NCI-H748 (cell line): Measurements from ENCODE around the gene KRTAP26-1.

ENCODE experiments used
- DNase-seq: peaks from one replicate; lab custom pipeline; 2025; ENCODE audit not compliant: unreplicated experiment; lab: John Stamatoyannopoulos, UW

Gene KRTAP26-1, protein sequence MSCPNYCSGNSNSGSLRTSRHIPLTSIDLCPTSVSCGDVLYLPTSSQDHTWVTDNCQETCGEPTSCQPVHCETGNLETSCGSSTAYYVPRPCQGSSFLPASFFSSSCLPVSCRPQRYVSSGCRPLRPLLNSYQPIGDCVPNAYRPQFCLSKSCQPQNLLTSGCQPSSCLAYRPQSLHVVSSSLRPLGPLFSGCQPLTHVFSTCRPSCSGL

DNA sequence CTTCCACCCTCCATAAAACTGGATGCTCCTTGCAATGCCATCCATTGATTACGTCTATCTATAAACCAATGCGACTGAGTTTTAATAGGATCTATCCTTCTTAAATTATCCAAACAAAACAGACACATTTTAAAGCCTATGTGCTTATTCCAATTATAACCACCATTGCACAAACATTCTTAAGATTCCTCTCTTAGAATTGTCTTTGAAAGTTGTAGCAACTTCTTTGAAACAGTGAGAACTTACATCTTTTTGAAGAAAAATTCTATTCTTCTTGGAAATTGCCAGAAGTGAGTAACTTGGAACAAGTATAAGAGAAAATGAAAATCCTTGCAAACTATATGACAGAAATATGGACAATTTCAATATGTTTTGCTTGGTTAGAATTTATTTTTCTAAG lies at the start of gene KRTAP26-1:
TSS of gene KRTAP26-1 (minus strand) at position 101 of the 400 bp plus-strand sequence. CDS start 280 bp downstream, outside the sequence.
- DNase-seq, result no peak

DNA sequence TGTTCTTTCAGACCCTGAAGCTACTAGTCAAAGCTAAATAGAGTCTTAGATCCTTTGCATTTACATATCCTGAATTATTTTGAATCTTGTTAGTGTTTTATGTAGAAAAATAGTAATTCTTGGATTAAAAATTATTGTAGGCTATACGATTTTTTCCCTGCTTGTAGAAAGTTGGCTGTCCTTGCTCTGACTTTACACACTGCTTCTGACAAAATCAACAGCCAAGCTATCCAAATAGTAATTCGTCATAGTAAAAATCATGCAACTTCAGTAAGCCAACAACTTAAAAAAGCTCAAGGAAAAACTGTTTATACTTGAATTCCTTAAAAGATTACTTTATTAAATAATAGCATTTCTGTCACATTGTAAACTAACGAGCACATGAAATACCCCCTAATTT lies 35.8 kb upstream of the KRTAP26-1 start:
- no peak for DNase-seq

DNA sequence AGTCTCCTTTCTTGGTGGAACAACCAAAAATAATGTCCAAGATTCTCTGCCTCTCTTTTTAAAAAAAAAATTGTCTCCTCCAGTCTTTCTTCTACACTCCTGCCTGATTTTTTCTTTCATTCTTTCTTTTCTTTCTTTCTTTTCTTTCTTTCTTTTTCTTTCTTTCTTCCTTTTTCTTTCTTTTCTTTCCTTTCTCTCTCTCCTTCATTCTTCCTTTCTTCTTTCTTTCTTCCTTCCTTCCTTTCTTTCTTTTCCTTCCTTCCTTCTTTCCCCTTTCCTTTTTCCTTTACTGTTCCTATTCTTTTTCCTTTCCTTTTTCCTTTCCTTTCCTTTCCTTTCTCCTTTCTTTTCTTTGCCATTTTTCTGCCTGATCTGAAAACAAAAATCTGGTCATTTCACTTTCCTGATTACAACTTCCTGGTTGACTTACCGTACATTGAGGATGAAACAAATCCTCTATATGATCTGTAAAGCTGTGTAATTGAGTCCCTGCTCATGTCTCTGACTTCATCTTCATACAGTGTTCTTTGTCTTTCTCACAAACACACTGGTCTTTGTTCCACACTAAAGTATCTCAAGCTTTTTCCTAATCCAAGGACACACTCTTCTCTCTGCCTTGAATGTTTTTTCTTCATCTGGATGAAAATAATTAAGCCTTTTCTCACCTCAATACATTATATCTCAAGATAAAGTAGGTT lies 34.3 kb upstream of the KRTAP26-1 start:
- no peak for DNase-seq

DNA sequence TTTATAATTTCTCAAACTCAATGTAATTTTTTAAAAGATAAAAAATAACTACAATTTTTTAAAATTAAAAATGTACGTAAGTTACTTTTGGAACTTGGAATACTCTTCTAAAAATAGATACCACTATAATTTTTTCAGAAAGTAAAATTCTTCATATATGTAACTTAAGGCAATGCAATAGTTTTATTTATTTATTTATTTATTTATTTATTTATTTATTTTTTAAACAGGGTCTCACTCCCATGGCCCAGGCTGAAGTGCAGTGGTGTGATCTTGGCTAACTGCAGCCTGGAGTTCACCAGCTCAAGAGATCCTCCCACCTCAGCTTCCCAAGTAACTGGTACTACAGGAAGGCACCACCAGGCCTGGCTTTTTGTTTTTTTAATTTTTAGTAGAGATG lies 31.4 kb upstream of the KRTAP26-1 start:
- DNase-seq, result no peak

DNA sequence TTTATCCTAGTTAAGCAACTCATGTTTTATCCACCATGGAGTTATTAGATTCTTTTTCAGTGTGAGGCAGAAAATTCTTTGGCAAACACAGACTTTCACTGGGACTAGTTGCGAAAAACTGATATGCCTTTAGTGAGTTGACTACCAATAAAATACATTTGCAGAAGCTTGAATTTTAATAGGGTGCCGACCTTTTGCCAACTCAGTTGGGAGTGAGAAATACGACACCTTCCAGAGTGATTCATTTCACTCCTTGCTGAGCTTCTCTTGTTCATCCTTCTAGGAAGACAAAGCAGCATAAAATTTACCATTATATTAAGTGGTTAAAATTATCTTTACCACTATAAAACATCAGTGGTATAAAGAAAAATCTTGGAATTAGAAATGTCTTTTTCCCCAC lies 29.5 kb upstream of the KRTAP26-1 start:
- no peak for DNase-seq

DNA sequence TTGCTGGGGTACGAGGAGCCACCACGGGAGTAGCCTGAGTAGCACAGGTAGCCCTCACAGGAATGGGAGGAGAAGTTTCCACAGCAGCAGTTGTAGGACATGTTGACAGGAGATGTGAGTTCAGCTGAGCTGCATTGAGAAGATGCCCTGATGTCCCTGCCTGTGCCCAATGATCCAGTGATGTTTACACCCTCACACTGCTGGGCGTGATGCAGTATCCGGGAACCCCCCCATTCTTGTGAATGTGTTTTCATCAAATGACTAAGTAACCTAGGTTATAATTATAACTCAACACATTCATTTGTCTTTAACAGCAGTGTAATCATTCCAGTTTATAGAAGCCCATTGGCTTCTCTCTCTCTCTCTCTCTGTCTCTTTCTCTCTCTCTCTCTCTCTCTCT lies 28.4 kb upstream of the KRTAP26-1 start, which contains the start of gene KRTAP23-1:
TSS of gene KRTAP23-1 (minus strand) at position 101 of the 400 bp plus-strand sequence. CDS start at position 101, 0 bp downstream.
- DNase-seq, result no peak

DNA sequence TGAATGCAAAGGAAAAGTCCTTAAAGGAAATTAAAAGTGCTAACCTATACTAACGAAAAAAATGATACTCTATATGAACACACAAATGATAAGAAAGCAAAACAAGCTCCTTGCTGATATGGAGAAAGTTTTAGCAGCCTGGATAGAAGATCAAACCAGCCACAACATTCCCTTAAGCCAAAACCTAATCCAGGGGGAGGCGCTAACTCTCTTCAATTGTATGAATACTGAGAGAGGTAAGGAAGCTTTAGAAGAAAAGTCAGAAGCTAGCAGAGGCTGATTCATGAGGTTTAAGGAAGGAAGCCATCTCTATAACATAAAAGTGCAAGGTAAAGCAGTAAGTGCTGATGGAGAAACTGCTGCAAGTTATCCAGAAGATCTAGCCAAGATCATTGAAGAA lies 24.9 kb upstream of the KRTAP26-1 start:
- DNase-seq, result no peak

DNA sequence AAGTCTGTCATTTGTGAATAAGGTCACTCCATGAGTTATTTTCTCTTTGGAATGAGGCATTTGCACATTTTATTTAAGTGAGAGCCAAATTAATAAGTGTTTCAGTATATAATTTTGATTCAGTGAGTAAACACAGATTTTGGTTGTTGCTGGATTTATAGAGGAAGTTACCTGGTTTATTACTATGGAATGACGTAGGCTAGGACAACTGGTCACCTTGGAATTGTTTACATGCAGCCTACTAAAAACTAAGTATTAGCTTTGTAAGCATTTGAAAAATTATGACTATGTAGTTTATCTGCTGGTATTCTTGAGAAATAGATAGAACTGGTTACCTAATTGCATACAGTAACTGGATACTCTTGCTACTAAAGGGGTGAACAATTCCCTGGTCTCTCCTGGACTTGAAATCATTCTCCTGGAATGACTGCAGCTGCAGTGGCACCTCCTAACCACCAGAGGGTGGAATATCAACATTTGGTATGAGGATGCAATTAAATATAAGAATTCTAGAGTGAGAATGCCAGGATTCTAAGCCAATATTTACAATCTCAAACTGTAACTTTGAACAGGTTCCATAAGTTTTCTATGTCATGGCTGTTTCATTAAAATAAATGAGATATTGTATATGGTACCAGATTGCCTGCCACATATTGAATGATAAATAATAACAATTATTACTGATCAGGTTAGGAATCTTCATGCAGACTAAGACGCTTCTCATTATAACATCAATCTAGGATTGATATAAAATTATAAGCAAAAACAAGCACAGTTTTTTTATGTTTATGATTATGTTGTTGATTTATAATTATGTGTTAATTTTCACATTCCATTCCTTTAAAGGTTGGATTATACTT lies 20.8 kb upstream of the KRTAP26-1 start:
- peak; percentile 11 for DNase-seq

DNA sequence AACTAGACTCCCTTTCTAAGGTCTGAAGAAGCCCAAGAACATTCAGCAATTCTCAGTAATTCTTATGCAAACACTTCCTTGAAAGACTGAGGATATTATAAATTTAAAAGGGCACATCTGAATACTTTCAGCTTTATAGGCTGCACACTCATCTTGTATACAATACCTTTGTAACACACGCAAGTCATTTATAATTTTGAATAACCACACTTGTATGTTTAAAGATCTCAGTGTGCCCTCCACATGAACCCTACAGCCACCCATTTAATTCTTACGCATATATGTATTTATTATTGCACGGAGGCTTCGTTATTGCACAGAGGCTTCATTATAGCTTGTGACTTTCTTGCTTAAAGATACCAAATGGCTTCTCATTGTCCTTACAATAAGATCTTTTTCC lies 18.6 kb upstream of the KRTAP26-1 start:
- DNase-seq, result no peak

DNA sequence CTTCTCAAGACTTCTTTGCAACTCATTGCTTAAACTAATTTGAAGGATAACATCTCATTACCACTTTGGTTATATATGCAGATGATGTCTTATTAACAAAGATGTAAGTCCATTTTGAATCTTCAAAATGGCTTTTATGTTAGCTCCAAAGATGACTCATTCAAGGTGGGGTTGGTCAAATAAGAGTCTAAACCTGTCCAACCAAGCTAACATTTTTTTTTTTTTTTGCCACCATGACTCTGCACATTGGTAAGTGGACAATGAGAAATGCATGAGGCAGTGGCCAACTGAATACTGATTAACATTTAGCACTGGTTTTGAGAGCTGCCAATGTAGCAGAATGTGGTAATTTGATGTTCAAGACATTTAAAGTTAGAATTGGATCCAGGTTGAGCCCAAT lies 17.7 kb upstream of the KRTAP26-1 start:
- no peak for DNase-seq

DNA sequence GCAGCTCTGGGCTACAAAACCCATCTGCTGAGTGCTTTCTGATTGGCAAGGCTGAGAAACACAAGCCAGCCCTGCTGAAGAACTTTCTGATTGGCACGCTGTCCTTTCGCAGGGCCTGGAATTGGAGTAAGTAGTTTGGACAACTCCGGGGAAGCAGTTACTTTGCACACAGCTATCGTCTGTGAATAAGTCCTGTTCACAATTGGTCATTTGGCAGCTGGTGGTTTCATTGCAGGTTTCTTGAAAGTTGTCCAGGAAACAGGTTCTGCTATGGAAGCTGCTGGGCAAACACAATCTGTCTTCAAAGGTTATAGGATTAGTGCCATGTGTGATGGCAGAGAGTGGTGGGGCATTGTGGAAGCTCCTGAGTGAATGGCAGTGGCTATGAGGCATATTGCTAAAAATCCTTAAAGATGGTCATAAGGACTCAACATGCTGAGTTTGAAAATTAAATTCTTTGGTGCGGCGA lies 17.2 kb upstream of the KRTAP26-1 start, which contains the start of gene KRTAP27-1:
TSS of gene KRTAP27-1 (minus strand) at position 419 of the 469 bp plus-strand sequence. CDS start at position 393, 26 bp downstream.
- no peak for DNase-seq

DNA sequence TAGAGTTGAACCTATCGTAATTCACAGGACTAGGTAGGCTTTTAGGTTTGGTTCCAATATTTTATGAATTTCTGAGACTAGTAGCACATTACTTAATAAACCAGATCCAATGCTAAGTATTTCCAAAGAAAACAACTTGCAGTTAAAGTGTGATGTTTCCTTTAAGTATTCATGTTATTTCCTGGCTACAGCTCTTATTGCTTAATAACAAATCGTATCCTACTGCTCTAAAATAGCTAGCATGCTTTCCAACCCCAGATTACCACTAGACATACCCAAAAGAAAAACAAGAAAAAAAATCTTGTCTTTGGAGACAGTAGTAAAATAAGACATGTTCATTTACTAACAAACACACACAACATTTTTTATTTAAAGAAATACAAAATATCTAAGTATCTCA lies 16.5 kb upstream of the KRTAP26-1 start:
- no peak for DNase-seq

DNA sequence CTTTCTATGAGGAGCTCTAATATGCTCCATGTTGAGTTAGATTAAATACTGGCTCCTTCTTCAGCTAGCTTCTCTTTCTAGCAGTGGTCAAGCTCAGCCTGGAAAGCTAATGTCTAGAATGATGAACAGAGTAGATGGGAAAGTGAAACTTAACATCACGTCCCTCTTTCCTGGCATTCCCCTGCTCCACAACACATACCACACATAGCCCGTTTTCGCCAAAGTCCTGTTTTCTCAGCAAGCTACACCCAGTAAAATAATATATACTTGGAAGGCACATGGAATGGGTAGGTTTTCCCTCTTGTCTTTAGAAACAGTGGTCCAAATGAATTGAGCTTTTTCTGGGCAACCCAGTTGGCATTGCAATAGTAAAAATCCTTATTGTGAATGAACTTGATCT lies 13.6 kb upstream of the KRTAP26-1 start:
- DNase-seq, result no peak

DNA sequence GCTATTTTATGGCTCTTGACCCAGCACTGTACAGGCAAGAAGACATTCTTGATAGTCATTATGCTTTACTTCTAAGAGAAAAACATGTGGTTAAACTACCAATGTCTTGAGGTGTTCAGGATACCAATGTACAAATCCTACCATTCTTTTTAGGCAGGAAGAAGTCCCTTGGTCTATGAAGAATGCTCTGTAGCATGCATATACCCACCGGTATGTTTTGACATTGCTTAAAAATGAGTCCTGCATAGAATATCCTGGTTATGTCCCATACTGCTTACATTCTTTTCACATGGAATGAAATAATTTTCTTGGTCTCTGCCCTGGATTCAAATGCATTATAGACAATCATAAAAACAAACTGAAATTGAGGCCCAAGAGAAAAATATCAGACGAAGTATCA lies 12.6 kb upstream of the KRTAP26-1 start:
- no peak for DNase-seq

DNA sequence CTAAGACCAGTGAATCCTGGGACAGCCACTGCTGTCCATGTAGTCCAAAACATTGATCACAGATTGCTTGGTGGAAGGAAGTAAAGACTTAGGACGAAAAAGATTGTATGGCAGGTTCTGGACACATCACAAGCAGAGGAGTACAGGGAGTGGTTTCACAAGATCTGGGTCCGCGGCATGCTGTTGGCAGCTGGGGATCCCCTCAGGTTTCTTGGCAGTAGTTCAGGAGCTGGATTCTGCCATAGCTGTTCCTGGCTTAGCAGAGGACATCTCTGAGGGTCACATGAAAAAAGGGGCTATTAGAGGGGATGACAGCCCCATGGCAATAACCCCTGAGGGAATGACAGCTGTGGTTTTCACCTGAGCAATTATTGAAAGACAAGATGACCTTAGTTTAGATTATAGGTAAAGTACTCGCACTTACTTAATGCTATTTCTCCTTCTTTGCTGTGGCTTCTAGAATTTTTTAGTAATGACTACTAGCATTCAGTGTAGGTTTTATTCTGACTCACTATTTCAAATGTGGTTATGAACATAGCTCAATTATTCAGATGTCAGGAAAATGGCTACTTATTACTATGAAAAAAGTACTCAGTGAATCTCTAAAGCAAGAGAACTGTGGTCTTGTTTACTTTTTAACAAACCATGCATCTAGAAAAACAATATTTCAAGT lies 9.2 kb upstream of the KRTAP26-1 start:
- DNase-seq, result no peak

DNA sequence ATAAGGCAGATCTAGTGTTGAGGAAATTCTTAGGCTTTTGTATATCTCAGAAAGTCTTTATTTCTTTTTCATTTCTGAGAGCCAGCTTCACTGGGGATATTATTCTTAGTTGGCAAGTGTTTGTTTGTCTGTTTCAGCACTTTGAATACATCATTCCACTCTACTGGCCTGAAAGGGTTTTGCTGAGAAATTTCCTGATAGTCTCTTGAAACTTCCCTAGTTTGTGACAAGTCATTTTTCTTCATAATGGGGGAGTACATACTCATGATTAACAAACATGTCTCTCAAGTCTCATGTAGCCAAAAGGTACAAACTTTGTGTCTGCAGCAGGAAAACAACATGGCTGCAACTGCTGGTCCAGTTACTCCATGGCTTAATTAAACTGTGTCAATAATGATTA lies 6.3 kb upstream of the KRTAP26-1 start:
- no peak for DNase-seq

DNA sequence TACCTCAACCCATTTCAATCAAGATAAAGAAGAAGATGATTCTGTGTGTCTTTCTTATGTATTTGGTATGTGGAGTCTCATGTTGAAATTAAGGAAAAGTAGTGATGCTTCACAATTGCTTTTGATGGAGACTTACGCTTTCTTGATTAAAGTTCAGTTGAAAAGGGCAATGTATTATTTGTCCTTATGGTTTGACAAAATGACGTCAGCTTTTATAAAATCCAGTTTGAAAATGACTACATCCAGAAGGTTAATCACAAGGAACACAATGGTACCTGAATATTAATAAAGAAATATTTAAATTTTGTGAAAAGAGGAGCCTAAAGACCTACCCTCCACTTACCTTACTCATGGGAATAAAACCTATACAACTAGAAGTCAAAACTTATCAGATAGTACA lies 4.4 kb downstream of the KRTAP26-1 start:
- DNase-seq, result no peak

DNA sequence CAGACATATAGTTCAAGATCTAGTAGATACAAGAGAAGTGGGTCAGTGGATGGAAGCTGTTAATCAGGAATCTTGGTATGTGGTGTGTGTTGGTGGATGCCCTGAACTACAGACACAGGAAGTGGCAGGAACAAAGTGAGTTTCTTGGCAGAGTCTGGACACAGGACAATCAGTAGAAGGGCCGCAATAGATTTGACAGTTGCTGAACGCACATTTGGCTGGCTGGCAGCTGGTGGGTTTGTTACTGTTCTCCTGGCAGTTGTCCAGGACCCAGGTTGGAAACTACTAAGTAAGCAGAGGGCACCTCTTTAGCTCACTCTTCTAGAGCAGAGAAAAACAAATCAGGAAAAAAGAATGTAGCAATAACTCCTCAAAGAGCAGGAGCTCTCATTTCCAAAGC lies 13.2 kb downstream of the KRTAP26-1 start:
- no peak for DNase-seq

DNA sequence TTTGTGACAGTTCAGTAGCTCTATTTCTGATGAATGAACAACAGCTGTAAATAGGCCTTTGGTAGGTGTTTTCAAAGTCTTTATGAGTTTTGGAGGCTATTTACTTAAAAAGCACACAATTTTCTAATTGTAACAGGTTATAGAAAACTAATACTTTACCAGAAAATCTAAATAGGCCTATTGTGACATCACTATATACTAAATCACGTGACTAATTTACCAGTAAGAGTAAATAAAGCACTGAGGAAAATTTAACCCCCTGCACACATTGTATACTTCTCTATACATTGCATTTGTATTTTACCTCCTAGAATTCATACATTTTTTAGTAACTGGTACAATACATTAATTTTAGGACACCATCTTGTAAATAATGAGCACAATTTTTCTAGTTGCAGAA lies 15.0 kb downstream of the KRTAP26-1 start:
- DNase-seq, result no peak

DNA sequence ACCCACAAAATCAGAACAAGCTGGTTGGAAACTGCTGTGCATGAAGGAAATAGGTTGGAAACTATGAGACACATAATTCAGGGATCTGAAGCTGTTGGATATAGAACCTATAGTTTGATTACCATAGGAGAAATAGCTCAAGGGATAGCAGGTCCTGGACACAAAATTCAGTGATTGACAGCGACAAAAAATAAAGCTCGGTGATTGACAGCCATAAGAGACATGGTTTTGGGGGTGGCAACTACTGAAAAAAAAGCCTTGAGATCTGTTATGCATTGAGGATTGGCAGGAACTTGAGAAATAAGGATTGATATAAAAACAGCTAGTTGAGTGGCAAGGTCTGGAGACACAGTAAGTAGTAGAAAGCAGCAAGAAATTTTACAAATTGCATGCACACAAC lies 30.9 kb downstream of the KRTAP26-1 start, which contains the start of gene KRTAP25-1:
TSS of gene KRTAP25-1 (minus strand) at position 300 of the 400 bp plus-strand sequence. CDS start at position 276, 24 bp downstream.
- DNase-seq, result no peak

DNA sequence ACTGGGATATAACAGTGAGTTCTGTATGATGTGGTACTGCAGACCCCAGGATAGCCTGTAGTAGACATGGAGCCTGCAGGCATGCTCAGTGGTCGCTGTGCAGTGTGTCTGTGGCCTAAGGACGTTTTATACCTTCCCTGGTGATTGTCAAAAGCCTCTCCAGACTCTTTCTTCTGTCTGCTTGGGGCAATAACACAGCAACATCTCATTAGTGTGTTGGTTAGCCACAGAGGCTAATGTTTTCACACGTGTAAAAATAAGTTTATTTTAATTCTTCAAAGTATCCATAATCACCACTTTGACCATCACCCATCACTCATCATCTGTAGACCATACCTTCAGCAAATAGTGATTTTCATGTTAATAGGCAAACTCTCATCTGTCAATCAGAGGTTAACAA lies 37.3 kb downstream of the KRTAP26-1 start, which contains the start of gene KRTAP24-1:
TSS of gene KRTAP24-1 (minus strand) at position 101 of the 400 bp plus-strand sequence. CDS start at position 83, 18 bp downstream.
- DNase-seq, result no peak
